ENCODE results near the gene VPS4B.
A peak's percentile ranks its signal among the peaks of the same experiment; 100 is the strongest.
"Not testable (repeated sequence)": the region's sequence is repeated elsewhere in the genome, so short reads cannot be mapped to it uniquely, and the experiment has no call there.

The VPS4B gene

GRCh38 chr18:63365876-63366212 is 56.4 kb downstream of the VPS4B start:
- no peak for TF ChIP-seq CTCF (conservative IDR thresholded peaks at IDR 0.05; ENCODE audit: low read length)
- peak; percentile 12 for DNase-seq (ENCODE audit: low read depth)
- H3K4me3 ChIP-seq (ENCODE audit: low read length): peak overlapping the region; percentile 82

GRCh38 chr18:63363951-63364350 is 58.3 kb downstream of the VPS4B start:
- no peak for DNase-seq (ENCODE audit: low read depth)
- H3K4me3 ChIP-seq (ENCODE audit: low read length): no peak overlapping the region
- no peak for TF ChIP-seq CTCF (conservative IDR thresholded peaks at IDR 0.05; ENCODE audit: low read length)

- H3K4me3 ChIP-seq (ENCODE audit: low read length); DNase-seq (ENCODE audit: low read depth): not testable (repeated sequence)
These were observed 58.9 kb downstream of the VPS4B start for GRCh38 chr18:63363420-63363819.

- TF ChIP-seq CTCF (conservative IDR thresholded peaks at IDR 0.05; ENCODE audit: low read length): no peak
- DNase-seq (ENCODE audit: low read depth): no peak
- no peak overlapping the region for H3K4me3 ChIP-seq (ENCODE audit: low read length)
These were observed 65.9 kb downstream of the VPS4B start for GRCh38 chr18:63356272-63356896.

GRCh38 chr18:63350230-63350629 is 72.0 kb downstream of the VPS4B start:
- no peak for TF ChIP-seq CTCF (conservative IDR thresholded peaks at IDR 0.05; ENCODE audit: low read length)
- no peak overlapping the region for H3K4me3 ChIP-seq (ENCODE audit: low read length)
- DNase-seq (ENCODE audit: low read depth): no peak

GRCh38 chr18:63348508-63349136 is 73.7 kb downstream of the VPS4B start:
- TF ChIP-seq CTCF (conservative IDR thresholded peaks at IDR 0.05; ENCODE audit: low read length): no peak
- DNase-seq (ENCODE audit: low read depth): no peak
- H3K4me3 ChIP-seq (ENCODE audit: low read length): no peak overlapping the region

- no peak overlapping the region for H3K4me3 ChIP-seq (ENCODE audit: low read length)
- DNase-seq (ENCODE audit: low read depth): peak; percentile 8
- TF ChIP-seq CTCF (conservative IDR thresholded peaks at IDR 0.05; ENCODE audit: low read length): no peak
These were observed 75.6 kb downstream of the VPS4B start for GRCh38 chr18:63346480-63347183.
